Measurements from ENCODE around the gene GOLIM4.
A peak's percentile ranks its signal among the peaks of the same experiment; 100 is the strongest.
"Not testable (repeated sequence)": the region's sequence is repeated elsewhere in the genome, so short reads cannot be mapped to it uniquely, and the experiment has no call there.

The GOLIM4 gene

GRCh38 chr3:168034152-168034928, 61.4 kb downstream of the GOLIM4 start:
- TF ChIP-seq POLR2A (IDR thresholded peaks at IDR 0.05; ENCODE audit: low read length) (peak; percentile 35), GATA1 (IDR thresholded peaks at IDR 0.05; ENCODE audit: low read depth, low read length) (no peak)
- peak; percentile 62 to 87 for DNase-seq

GRCh38 chr3:168030577-168030976, 65.1 kb downstream of the GOLIM4 start:
- no peak for DNase-seq
- TF ChIP-seq GATA1 (IDR thresholded peaks at IDR 0.05; ENCODE audit: low read depth, low read length): no peak
- TF ChIP-seq POLR2A (IDR thresholded peaks at IDR 0.05; ENCODE audit: low read length): no peak

GRCh38 chr3:168029705-168030104, 66.0 kb downstream of the GOLIM4 start:
- no peak for DNase-seq
- no peak for TF ChIP-seq POLR2A (IDR thresholded peaks at IDR 0.05; ENCODE audit: low read length)
- no peak for TF ChIP-seq GATA1 (IDR thresholded peaks at IDR 0.05; ENCODE audit: low read depth, low read length)

GRCh38 chr3:168028086-168028485, 67.6 kb downstream of the GOLIM4 start:
- TF ChIP-seq POLR2A (IDR thresholded peaks at IDR 0.05; ENCODE audit: low read length) (no peak), GATA1 (IDR thresholded peaks at IDR 0.05; ENCODE audit: low read depth, low read length) (no peak)
- no peak for DNase-seq

GRCh38 chr3:168026764-168027163, 69.0 kb downstream of the GOLIM4 start:
- no peak for TF ChIP-seq GATA1 (IDR thresholded peaks at IDR 0.05; ENCODE audit: low read depth, low read length)
- no peak for TF ChIP-seq POLR2A (IDR thresholded peaks at IDR 0.05; ENCODE audit: low read length)

GRCh38 chr3:168025076-168025475, 70.6 kb downstream of the GOLIM4 start:
- TF ChIP-seq GATA1 (IDR thresholded peaks at IDR 0.05; ENCODE audit: low read depth, low read length) (no peak), POLR2A (IDR thresholded peaks at IDR 0.05; ENCODE audit: low read length) (peak; percentile 35)
- DNase-seq: no peak

More at GRCh38 chr3:168026764-168027163, 69.0 kb downstream of the GOLIM4 start:
- no peak for DNase-seq

GRCh38 chr3:168024537-168024941, 71.2 kb downstream of the GOLIM4 start:
- TF ChIP-seq POLR2A (IDR thresholded peaks at IDR 0.05; ENCODE audit: low read length): peak; percentile 41
- TF ChIP-seq GATA1 (IDR thresholded peaks at IDR 0.05; ENCODE audit: low read depth, low read length): no peak
- DNase-seq: no peak

- no peak for DNase-seq
- TF ChIP-seq GATA1 (IDR thresholded peaks at IDR 0.05; ENCODE audit: low read depth, low read length) (no peak), POLR2A (IDR thresholded peaks at IDR 0.05; ENCODE audit: low read length) (no peak)
These were observed 73.8 kb downstream of the GOLIM4 start for GRCh38 chr3:168021737-168022450.

- DNase-seq: not testable (repeated sequence)
These were observed 84.4 kb downstream of the GOLIM4 start for GRCh38 chr3:168011280-168011679.

- TF ChIP-seq POLR2A (IDR thresholded peaks at IDR 0.05; ENCODE audit: low read length) (no peak), GATA1 (IDR thresholded peaks at IDR 0.05; ENCODE audit: low read depth, low read length) (no peak)
These were observed 89.1 kb downstream of the GOLIM4 start for GRCh38 chr3:168006584-168006983.

GRCh38 chr3:168003911-168004310, 91.8 kb downstream of the GOLIM4 start:
- no peak for DNase-seq
- TF ChIP-seq POLR2A (IDR thresholded peaks at IDR 0.05; ENCODE audit: low read length) (no peak), GATA1 (IDR thresholded peaks at IDR 0.05; ENCODE audit: low read depth, low read length) (no peak)

More at GRCh38 chr3:168006584-168006983, 89.1 kb downstream of the GOLIM4 start:
- DNase-seq: no peak

GRCh38 chr3:168002786-168003368, 92.8 kb downstream of the GOLIM4 start:
- peak; percentile 30 to 43 for DNase-seq
- TF ChIP-seq POLR2A (IDR thresholded peaks at IDR 0.05; ENCODE audit: low read length): no peak
- TF ChIP-seq GATA1 (IDR thresholded peaks at IDR 0.05; ENCODE audit: low read depth, low read length): no peak

GRCh38 chr3:168001244-168001643, 94.5 kb downstream of the GOLIM4 start:
- DNase-seq: no peak
- no peak for TF ChIP-seq POLR2A (IDR thresholded peaks at IDR 0.05; ENCODE audit: low read length)
- no peak for TF ChIP-seq GATA1 (IDR thresholded peaks at IDR 0.05; ENCODE audit: low read depth, low read length)

- TF ChIP-seq POLR2A (IDR thresholded peaks at IDR 0.05; ENCODE audit: low read length) (no peak), GATA1 (IDR thresholded peaks at IDR 0.05; ENCODE audit: low read depth, low read length) (no peak)
These were observed 97.5 kb downstream of the GOLIM4 start for GRCh38 chr3:167998253-167998652.

More at GRCh38 chr3:167998253-167998652, 97.5 kb downstream of the GOLIM4 start:
- DNase-seq: no peak

Measured in erythroblast (primary cell).